NB4 (cell line): ENCODE data around the gene MYO7B.

ENCODE experiments used
- MYC ChIP-seq: IDR thresholded peaks from 2 replicates; pipeline ENCODE4 v1.6.1; 2011; ENCODE audit warnings: low read depth, low read length
- POLR2A ChIP-seq: IDR thresholded peaks from 2 replicates; pipeline ENCODE4 v1.6.1; 2011; ENCODE audit warnings: mild to moderate bottlenecking; ENCODE audit not compliant: insufficient read length; ENCODE audit errors: extremely low read depth
- TF ChIP-seq, protein P1 (sequence below): IDR thresholded peaks from one replicate; pipeline ENCODE4 v1.5.1; 2012; ENCODE audit warnings: low read depth, low read length

DNA sequence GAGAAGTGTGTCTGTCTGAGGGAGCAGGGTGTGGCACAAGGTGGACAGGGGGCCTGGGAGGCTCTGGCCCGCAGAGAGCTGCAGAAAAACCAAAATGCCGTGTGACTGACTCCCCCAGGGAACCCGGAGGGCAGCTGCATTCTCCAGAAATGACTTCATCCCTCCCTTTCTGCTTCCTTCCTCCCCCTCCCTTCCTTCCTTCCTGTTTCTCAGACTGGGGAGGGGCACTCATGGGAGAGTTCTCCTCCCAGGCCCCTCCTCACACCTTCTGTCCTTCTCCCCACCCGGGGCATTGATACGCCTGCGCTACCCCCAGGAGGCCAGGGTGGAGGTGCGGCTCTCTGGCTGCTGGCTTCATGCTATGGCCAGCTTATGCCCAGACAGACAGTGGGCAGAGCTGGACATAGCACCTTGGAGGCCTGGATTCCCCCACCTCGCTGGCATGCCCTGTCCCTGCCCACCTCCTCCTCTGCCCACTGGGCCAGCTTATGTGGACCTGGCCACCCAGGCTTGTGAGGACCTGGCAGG, 102.3 kb downstream of the MYO7B start:
- TF ChIP-seq POLR2A (no peak), MYC (no peak)
- TF ChIP-seq, protein P1, sequence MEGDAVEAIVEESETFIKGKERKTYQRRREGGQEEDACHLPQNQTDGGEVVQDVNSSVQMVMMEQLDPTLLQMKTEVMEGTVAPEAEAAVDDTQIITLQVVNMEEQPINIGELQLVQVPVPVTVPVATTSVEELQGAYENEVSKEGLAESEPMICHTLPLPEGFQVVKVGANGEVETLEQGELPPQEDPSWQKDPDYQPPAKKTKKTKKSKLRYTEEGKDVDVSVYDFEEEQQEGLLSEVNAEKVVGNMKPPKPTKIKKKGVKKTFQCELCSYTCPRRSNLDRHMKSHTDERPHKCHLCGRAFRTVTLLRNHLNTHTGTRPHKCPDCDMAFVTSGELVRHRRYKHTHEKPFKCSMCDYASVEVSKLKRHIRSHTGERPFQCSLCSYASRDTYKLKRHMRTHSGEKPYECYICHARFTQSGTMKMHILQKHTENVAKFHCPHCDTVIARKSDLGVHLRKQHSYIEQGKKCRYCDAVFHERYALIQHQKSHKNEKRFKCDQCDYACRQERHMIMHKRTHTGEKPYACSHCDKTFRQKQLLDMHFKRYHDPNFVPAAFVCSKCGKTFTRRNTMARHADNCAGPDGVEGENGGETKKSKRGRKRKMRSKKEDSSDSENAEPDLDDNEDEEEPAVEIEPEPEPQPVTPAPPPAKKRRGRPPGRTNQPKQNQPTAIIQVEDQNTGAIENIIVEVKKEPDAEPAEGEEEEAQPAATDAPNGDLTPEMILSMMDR, result no peak
